ENCODE results near the gene MMP23B. TPM values are rescaled to one million over a fixed set of nuclear protein-coding genes. Genes with fewer than 3 reads are reported as not detected.
A peak's percentile ranks its signal among the peaks of the same experiment; 100 is the strongest.
"Not testable (repeated sequence)": the region's sequence is repeated elsewhere in the genome, so short reads cannot be mapped to it uniquely, and the experiment has no call there.

MMP23B gene
- total RNA-seq, 1 experiment from 2014 or later = 11.9 TPM

DNA sequence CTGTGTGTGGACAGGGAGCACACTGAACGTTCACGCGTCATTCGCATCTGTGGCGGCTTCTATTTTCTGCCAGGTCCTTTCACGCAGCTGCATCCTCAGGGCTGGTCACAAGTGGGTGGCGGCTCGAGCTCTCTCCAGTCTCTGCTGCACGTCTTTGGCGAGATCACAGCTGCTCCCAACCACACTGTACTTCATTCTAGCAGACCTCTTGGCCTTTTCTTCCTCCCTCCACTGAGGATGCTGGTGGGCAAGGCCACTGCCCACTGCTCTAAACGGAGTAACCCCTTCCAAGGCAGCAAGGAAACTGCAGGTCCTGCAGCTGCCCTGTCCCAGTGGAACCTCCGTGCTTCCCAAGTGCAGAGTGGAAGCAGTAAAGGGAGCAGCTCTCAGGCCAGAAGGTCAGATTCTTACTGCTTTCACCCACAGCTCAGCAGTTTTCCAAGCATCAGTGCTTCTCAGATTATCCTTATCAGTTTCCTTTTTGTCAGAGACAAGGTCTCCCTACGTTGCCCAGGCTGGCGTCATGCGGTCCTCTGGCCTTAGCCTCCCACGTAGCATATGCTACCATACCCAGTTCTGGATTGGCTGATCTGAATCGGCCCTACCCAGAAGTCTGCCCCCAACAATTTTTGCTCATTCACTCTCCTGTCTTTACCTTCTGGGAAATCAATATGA lies 15.7 kb downstream of the MMP23B start:
- H3K27me3 ChIP-seq (ENCODE audit: control insufficient read depth, insufficient read depth, low read length); DNase-seq; H3K4me3 ChIP-seq (ENCODE audit: insufficient read depth, low read depth, low read length): not testable (repeated sequence)
- peaks cover 16% of the 10 kb centered on the region for H3K36me3 ChIP-seq (replicated peaks; ENCODE audit: control insufficient read depth, insufficient read depth, low read length)

DNA sequence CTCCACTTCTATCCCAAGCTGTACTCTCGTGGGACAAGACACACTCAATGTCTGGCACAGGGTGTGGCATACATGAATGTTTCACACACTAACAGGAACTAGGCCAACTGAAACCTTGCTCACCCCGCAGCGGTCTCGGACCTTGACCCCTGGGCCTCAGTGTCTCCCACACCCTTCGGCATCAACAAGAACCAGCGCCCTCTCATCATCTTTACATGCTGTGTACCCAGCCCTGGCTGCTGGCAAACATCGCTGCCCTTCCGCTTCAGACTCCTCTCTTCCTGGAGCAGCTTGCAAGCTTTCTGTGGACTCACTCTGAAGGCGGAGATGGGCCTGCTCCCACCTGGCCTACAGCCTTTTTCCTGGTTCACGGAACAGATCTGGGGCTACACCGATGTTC lies 16.3 kb downstream of the MMP23B start:
- H3K36me3 ChIP-seq (replicated peaks; ENCODE audit: control insufficient read depth, insufficient read depth, low read length) = peaks cover 16% of the 10 kb centered on the region
- H3K27me3 ChIP-seq (ENCODE audit: control insufficient read depth, insufficient read depth, low read length); DNase-seq; H3K4me3 ChIP-seq (ENCODE audit: insufficient read depth, low read depth, low read length): not testable (repeated sequence)

- DNase-seq = peak; percentile 95
Measured at GRCh38 chr1:1658583-1659549, 26.9 kb downstream of the MMP23B start, which contains the start of gene CDK11B. CDK11B (minus strand) TSS chr1:1659004; CDS start chr1:1657485, 1,519 bp downstream.

DNA sequence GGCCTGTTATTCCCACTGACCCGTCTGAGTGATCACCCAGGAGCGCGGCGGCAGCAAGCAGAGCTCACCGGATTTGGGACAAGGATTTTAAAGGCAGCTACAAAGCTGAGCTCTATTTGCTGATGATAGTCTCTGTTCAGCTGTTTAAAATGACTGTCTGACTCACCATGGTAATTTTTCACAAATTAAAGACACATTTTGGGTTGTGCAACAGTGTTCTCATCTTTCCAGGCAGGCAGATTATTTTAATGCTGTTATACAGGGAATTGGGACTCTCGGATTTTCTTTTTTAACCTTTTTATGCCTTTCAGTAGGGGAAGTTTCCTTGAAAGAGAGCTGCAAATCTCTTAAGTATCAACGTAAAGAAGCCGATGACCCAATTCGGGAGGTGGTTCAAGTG lies 30.4 kb downstream of the MMP23B start:
- not testable (repeated sequence) for H3K36me3 ChIP-seq (replicated peaks; ENCODE audit: control insufficient read depth, insufficient read depth, low read length); H3K27me3 ChIP-seq (ENCODE audit: control insufficient read depth, insufficient read depth, low read length); H3K4me3 ChIP-seq (ENCODE audit: insufficient read depth, low read depth, low read length); DNase-seq

More at GRCh38 chr1:1658583-1659549, 26.9 kb downstream of the MMP23B start, which contains the start of gene CDK11B:
- peak within 1 kb of the TSS; percentile 71 for H3K4me3 ChIP-seq (ENCODE audit: insufficient read depth, low read depth, low read length)
- H3K36me3 ChIP-seq (replicated peaks; ENCODE audit: control insufficient read depth, insufficient read depth, low read length); H3K27me3 ChIP-seq (ENCODE audit: control insufficient read depth, insufficient read depth, low read length): not testable (repeated sequence)

DNA sequence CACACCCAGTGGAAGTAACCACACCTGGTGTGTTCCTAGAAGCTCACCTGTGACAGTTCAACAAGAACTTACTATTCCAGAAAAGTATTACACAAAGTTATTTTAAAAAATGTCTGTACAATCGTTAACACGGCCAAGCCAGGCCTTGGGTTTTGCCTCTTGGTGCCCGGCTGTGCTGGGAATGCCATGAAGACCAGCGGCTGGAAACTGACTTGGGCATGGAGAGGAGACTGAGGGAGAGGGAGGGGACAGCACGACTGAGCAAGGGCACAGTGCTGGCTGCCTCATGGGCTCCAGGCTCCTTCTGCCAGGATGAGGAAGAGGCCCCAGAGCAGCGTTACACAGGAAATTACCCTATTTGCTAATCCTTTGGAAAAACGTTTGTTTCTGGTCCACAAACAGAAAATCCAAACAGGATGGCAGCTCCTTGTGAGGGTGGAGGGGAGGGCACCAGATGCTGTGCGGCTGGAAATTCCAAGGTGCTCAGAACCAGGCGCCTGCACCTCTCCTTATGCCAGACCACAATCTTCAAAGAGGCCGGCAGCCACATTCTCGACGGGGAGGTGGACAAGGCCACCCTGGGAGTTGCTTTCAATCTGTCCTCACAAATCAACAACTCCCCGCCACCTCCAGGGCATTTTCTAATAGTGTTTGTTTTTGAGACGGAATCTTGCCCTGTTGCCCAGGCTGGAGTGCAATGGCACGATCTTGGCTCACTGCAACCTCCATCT lies 31.0 kb downstream of the MMP23B start:
- H3K27me3 ChIP-seq (ENCODE audit: control insufficient read depth, insufficient read depth, low read length); H3K4me3 ChIP-seq (ENCODE audit: insufficient read depth, low read depth, low read length); H3K36me3 ChIP-seq (replicated peaks; ENCODE audit: control insufficient read depth, insufficient read depth, low read length); DNase-seq: not testable (repeated sequence)

DNA sequence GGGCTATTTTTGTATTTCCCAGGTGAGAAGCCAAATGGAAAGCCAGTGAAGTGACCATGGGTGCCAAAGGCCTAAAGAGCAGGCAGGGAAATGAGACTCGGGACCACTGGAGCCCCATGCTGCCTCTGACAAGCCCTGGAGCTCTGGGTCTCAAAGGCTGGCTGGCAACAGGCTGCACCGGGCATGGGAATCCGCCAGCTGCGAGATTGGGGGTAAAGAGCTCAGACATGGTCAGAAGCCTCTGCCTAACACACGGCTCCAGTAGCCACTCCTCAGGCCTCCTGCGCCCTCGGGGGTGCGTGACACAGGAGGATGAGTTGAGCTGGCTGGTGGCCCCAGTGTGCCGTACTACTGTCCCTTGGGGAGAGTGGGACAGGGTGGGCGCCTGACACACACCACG lies 32.3 kb downstream of the MMP23B start:
- not testable (repeated sequence) for DNase-seq; H3K27me3 ChIP-seq (ENCODE audit: control insufficient read depth, insufficient read depth, low read length); H3K4me3 ChIP-seq (ENCODE audit: insufficient read depth, low read depth, low read length); H3K36me3 ChIP-seq (replicated peaks; ENCODE audit: control insufficient read depth, insufficient read depth, low read length)

DNA sequence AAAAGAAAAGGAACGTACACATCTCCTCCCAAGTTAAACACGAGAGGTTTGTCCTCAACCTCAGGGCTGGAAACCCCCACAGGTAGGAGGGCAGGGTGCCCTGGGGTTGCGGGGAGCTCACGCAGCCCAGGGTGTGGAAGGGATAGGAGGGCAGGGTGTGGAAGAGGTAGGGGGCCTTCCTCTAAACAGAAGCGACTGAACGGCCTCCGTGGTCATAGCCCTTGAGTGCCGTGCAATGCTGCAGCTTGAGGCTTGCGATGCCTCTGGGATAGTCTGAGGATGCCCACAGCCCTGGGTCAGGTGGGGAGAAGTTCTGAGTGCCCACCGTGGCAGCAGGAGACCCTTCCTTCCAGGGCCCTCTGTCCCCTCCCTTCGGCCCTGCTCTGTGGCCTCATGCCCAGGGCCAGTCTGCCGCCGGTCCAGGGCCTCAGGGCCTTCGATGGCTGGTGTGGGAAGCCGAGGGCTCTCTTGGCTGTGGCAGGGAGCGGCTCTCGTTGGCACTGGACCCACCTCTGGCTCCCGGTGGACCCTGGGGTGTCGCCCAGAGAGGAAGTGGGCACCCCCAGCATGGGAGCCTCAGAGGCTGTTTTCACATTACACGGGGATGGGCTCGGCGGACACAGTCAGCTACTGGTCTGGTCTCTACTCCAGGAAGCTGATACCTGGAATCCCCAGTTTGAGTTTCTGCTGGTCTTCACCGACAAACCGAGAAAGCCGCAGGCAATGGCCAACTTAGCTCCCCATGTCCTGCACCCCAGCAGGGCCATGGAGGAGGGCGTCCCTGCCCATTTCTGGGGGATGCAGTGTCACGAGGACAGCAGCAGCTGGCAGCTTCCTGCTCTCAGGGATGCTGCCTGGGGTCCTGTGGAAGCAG lies 33.2 kb downstream of the MMP23B start:
- DNase-seq = peak; percentile 25
- H3K27me3 ChIP-seq (ENCODE audit: control insufficient read depth, insufficient read depth, low read length) = no peaks in the 10 kb centered on the region
- H3K4me3 ChIP-seq (ENCODE audit: insufficient read depth, low read depth, low read length) = no peak overlapping the region
- H3K36me3 ChIP-seq (replicated peaks; ENCODE audit: control insufficient read depth, insufficient read depth, low read length) = peaks cover 7% of the 10 kb centered on the region

GRCh38 chr1:1665815-1666251 lies 33.9 kb downstream of the MMP23B start:
- Histone ChIP-seq H3K27me3 (ENCODE audit: control insufficient read depth, insufficient read depth, low read length) (no peaks in the 10 kb centered on the region), H3K36me3 (replicated peaks; ENCODE audit: control insufficient read depth, insufficient read depth, low read length) (peaks cover 7% of the 10 kb centered on the region), H3K4me3 (ENCODE audit: insufficient read depth, low read depth, low read length) (no peak overlapping the region)
- DNase-seq = peak; percentile 88

- DNase-seq = no peak
- no peak overlapping the region for H3K4me3 ChIP-seq (ENCODE audit: insufficient read depth, low read depth, low read length)
- no peaks in the 10 kb centered on the region for H3K27me3 ChIP-seq (ENCODE audit: control insufficient read depth, insufficient read depth, low read length)
- H3K36me3 ChIP-seq (replicated peaks; ENCODE audit: control insufficient read depth, insufficient read depth, low read length) = peaks cover 7% of the 10 kb centered on the region
Measured at GRCh38 chr1:1666526-1666925, 34.6 kb downstream of the MMP23B start.

DNA sequence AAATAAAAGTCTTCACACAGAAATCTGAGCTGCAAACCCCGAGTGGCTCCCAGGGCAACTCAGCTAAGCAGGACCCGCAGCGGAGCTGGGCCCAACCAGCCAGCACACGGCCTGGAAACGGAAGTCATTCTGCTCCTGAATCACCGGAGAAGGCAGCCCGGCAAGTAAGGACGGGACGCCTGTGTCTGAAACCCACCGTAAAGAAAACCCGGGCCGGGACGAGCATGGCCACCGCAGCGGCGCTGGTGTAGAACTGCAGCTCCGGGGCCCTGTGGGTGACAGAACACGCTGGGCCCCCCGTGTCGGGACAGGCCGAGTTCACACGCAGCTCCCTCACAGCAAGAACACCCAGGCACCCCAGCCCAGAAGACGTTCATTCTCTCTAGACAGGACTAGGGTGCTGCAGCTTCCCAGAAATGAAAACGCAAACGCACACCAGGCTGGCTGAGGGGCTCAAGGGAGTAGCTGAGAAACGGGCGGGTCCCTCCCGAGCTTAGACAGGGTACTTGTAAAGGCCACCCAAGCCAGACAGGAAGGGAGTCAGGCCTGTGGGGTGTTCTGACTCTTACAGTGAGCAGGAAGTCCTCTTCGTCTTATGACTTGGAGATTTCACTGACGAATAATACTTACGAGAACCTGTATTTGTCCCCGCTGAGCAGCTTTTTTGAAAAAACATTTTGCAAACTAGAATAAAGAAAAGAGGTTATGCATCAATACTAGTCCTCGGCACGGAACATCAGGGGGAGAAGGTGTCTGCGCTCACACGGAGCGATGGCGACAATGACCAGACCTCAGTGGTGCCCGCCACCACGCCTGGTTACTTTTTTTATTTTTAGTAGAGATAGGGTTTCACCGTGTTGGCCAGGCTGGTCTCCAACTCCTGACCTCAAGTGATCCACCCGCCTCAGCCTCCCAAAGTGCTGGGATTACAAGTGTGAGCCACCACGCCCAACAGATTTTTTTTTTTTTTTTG lies 37.8 kb downstream of the MMP23B start:
- Histone ChIP-seq H3K27me3 (ENCODE audit: control insufficient read depth, insufficient read depth, low read length) (no peaks in the 10 kb centered on the region), H3K36me3 (replicated peaks; ENCODE audit: control insufficient read depth, insufficient read depth, low read length) (peaks cover 8% of the 10 kb centered on the region), H3K4me3 (ENCODE audit: insufficient read depth, low read depth, low read length) (no peak overlapping the region)
- peak; percentile 36 for DNase-seq

- DNase-seq = peak; percentile 36
- no peaks in the 10 kb centered on the region for H3K27me3 ChIP-seq (ENCODE audit: control insufficient read depth, insufficient read depth, low read length)
- H3K36me3 ChIP-seq (replicated peaks; ENCODE audit: control insufficient read depth, insufficient read depth, low read length) = peaks cover 5% of the 10 kb centered on the region
- H3K4me3 ChIP-seq (ENCODE audit: insufficient read depth, low read depth, low read length) = no peak overlapping the region
Measured at GRCh38 chr1:1670866-1671265, 38.9 kb downstream of the MMP23B start.

GRCh38 chr1:1671365-1672119 lies 39.6 kb downstream of the MMP23B start:
- peak; percentile 44 for DNase-seq
- Histone ChIP-seq H3K4me3 (ENCODE audit: insufficient read depth, low read depth, low read length) (no peak overlapping the region), H3K36me3 (replicated peaks; ENCODE audit: control insufficient read depth, insufficient read depth, low read length) (peaks cover 3% of the 10 kb centered on the region), H3K27me3 (ENCODE audit: control insufficient read depth, insufficient read depth, low read length) (no peaks in the 10 kb centered on the region)
